IMR-90 (cell line): Measurements from ENCODE around the gene SLAMF7.

ENCODE experiments used
- BHLHE40 ChIP-seq: fragments of 150-350 bp; IDR thresholded peaks from 2 replicates; pipeline ENCODE4 v1.6.1; 2016; ENCODE audit warnings: mild to moderate bottlenecking, low read depth, low read length
- ELK1 ChIP-seq: fragments of 150-350 bp; IDR thresholded peaks from 2 replicates; pipeline ENCODE4 v1.6.1; 2016; ENCODE audit warnings: low read depth, mild to moderate bottlenecking, low read length, moderate library complexity, borderline replicate concordance
- NFE2L2 ChIP-seq: fragments of 150-350 bp; IDR thresholded peaks from 2 replicates; pipeline ENCODE4 v1.6.1; 2016; ENCODE audit warnings: low read depth, mild to moderate bottlenecking, low read length

- TF ChIP-seq BHLHE40 (no peak), ELK1 (no peak), NFE2L2 (no peak)
Observed at GRCh38 chr1:160755911-160756848, 17.1 kb downstream of the SLAMF7 start.
